Lower lobe of right lung (tissue), 2 donors: Measurements from ENCODE around the gene RPA1. TPM values are rescaled to one million over a fixed set of nuclear protein-coding genes. Genes with fewer than 3 reads are reported as not detected.
A peak's percentile ranks its signal among the peaks of the same experiment; 100 is the strongest.

ENCODE experiments used
- ATAC-seq, 2 donors: fragments of 200-7000 bp; cut with Tn5 transposase; one replicate each; pipeline ENCODE4 v1.9.1; 2020 to 2022; ENCODE audit warnings: mild to moderate bottlenecking in 2 of 2, moderate library complexity in 2 of 2
- DNase-seq: peaks from one replicate; pipeline ENCODE4 v3.0.0-alpha.2; 2020
- H3K27ac ChIP-seq: fragments of 200-600 bp; one replicate; pipeline ENCODE4 v1.8.0; 2022
- H3K27me3 ChIP-seq: fragments of 200-600 bp; one replicate; pipeline ENCODE4 v1.8.0; 2022; ENCODE audit warnings: low read depth
- H3K36me3 ChIP-seq: fragments of 200-600 bp; one replicate; pipeline ENCODE4 v1.8.0; 2022; ENCODE audit warnings: mild to moderate bottlenecking
- H3K4me1 ChIP-seq: fragments of 200-600 bp; one replicate; pipeline ENCODE4 v1.8.0; 2022
- H3K4me3 ChIP-seq: fragments of 200-600 bp; one replicate; pipeline ENCODE4 v1.8.0; 2022; ENCODE audit warnings: mild to moderate bottlenecking
- H3K9me3 ChIP-seq: fragments of 200-600 bp; one replicate; pipeline ENCODE4 v1.8.0; 2022
- intact Hi-C: fragments of 100-400 bp; cut with DNase I; formaldehyde crosslinking; loops from one replicate; pipeline ENCODE4 v1.11.0; 2022
- long read RNA-seq: library from polyadenylated mRNA; unstranded; transcript quantifications from one replicate; pipeline ENCODE4 v2.0.0, GENCODE V29; 2021
- total RNA-seq: library from RNA; stranded (reverse); fragmentation: NEBNext Ultra II Directional; extraction: Animal tissue kit (Norgen Biotek cat#: 25700); gene quantifications from one replicate; pipeline ENCODE4 v1.2.1, GENCODE V29; 2021
- TF ChIP-seq, protein P1 (sequence below): fragments of 200-600 bp; IDR thresholded peaks from one replicate; pipeline ENCODE4 v1.8.0; 2022; ENCODE audit warnings: antibody characterized with exemption, mild to moderate bottlenecking
- donor health status: DM: no; HTN: yes; CAD: no; lungs with severe emphysema.

RPA1 gene
- total RNA-seq = 67.1 TPM
- long read RNA-seq, full-length matches to known transcripts = 68 of 78 reads
- long read RNA-seq, partial matches to known transcripts = 6 of 78 reads
- long read RNA-seq, other reads (novel, unspliced or antisense) = 4 of 78 reads

DNA sequence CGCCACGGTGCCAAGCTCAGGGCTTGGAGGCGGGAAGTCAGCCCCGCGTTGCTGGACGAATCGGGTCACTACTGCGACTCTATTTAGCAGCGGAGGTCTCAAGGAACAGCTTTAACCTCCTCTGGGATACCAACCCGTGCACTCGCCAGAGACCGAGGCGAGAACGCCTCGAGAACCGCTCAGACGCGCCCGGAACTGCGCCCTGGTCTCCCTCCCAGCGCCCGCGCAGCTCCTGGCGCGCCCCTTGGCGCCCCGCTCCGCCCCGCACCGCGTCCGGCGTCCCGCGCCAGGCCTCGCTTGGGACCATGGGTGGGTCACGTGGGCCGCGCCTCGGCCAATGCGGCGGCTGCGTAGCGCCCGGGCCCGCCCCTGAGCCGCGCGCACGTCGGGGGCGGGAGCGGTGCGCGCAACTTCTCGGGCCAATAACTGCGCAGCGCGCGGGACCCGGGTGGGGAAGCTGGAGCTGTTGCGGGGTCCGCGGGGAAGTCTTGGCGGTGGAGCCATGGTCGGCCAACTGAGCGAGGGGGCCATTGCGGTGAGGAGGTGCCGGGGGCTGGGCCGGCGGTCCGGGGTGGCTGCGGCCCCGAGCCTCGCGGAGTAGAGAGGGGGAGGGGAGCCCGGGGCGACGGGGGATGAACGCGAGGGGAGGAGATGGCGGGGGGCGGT lies at the start of gene RPA1, which contains the start of gene SMYD4:
TSS of gene RPA1 (plus strand) at position 414 of the 666 bp plus-strand sequence. CDS start at position 503, 89 bp downstream.
TSS of gene SMYD4 (minus strand) at position 311 of the 666 bp plus-strand sequence. CDS start 1,908 bp downstream, outside the sequence.
- Histone ChIP-seq H3K27ac (peak within 1 kb of the TSS; percentile 85), H3K36me3 (peaks cover 30% of the 10 kb centered on the region), H3K27me3 (no peaks in the 10 kb centered on the region), H3K4me3 (peak within 1 kb of the TSS; percentile 91), H3K9me3 (no peaks in the 10 kb centered on the region), H3K4me1 (peaks cover 20% of the 10 kb centered on the region)
- ATAC-seq (peak; percentile 100), DNase-seq (peak; percentile 93)
- TF ChIP-seq, protein P1, sequence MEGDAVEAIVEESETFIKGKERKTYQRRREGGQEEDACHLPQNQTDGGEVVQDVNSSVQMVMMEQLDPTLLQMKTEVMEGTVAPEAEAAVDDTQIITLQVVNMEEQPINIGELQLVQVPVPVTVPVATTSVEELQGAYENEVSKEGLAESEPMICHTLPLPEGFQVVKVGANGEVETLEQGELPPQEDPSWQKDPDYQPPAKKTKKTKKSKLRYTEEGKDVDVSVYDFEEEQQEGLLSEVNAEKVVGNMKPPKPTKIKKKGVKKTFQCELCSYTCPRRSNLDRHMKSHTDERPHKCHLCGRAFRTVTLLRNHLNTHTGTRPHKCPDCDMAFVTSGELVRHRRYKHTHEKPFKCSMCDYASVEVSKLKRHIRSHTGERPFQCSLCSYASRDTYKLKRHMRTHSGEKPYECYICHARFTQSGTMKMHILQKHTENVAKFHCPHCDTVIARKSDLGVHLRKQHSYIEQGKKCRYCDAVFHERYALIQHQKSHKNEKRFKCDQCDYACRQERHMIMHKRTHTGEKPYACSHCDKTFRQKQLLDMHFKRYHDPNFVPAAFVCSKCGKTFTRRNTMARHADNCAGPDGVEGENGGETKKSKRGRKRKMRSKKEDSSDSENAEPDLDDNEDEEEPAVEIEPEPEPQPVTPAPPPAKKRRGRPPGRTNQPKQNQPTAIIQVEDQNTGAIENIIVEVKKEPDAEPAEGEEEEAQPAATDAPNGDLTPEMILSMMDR = no peak
- intact Hi-C loops = no loop called here

DNA sequence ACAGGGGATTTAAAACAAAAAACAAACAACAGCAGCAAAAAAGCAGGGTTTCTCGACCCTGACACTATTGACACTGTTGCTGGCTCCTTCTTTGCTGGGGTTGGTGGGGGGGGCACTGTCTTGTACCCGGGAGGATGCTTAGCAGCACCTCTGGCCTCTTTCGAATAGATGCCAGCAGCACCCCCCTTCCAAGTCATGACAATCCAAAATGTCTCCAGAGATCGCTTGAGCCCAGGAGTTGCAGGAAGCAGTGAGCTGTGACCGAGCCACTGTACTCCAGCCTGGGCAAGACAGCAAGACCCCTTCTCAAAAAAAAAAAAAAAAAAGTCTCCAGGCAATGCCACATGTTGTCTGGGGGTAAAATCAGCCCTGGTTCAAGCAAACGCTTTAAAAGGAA lies 47.6 kb upstream of the RPA1 start:
- intact Hi-C loops = loop anchor here (5.0 kb wide), 1 partner anchor 60 kb away; the partner anchor contains the start of gene WDR81
- peak overlapping the region; percentile 95 for H3K27ac ChIP-seq
- H3K4me3 ChIP-seq = peak overlapping the region; percentile 15
- no peaks in the 10 kb centered on the region for H3K9me3 ChIP-seq
- no peaks in the 10 kb centered on the region for H3K27me3 ChIP-seq
- ATAC-seq (no peak), DNase-seq (peak; percentile 38)
- peaks cover 76% of the 10 kb centered on the region for H3K4me1 ChIP-seq
- TF ChIP-seq, protein P1 = no peak
- peaks cover 46% of the 10 kb centered on the region for H3K36me3 ChIP-seq

DNA sequence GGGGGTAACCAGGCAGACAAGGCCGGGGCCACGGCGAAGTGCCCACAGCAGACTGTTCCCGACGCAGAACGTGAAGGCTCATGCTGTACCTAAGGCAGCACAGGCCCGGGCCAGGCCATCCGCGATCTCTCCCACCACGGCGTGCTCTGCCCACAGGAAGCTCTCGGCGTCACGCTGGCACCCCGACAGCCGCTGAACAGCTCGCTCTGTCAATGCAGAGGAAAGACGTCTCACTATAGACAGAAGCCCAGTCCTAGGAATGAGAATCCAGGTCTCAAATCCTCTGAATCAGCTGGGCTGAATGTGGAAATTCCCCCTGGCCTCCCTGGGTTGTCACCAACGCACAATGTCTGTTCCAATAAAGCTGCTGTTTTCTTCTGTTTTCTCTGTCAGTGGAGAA lies 46.5 kb upstream of the RPA1 start:
- Histone ChIP-seq H3K9me3 (no peaks in the 10 kb centered on the region), H3K4me3 (peak overlapping the region; percentile 19), H3K36me3 (peaks cover 38% of the 10 kb centered on the region), H3K27me3 (no peaks in the 10 kb centered on the region), H3K27ac (peak overlapping the region; percentile 95), H3K4me1 (peaks cover 85% of the 10 kb centered on the region)
- DNase-seq (peak; percentile 76), ATAC-seq (peak; percentile 14 to 19)
- TF ChIP-seq, protein P1 = no peak
- intact Hi-C loops = loop anchor here (5.0 kb wide), 1 partner anchor 61 kb away; the partner anchor contains the start of gene WDR81

DNA sequence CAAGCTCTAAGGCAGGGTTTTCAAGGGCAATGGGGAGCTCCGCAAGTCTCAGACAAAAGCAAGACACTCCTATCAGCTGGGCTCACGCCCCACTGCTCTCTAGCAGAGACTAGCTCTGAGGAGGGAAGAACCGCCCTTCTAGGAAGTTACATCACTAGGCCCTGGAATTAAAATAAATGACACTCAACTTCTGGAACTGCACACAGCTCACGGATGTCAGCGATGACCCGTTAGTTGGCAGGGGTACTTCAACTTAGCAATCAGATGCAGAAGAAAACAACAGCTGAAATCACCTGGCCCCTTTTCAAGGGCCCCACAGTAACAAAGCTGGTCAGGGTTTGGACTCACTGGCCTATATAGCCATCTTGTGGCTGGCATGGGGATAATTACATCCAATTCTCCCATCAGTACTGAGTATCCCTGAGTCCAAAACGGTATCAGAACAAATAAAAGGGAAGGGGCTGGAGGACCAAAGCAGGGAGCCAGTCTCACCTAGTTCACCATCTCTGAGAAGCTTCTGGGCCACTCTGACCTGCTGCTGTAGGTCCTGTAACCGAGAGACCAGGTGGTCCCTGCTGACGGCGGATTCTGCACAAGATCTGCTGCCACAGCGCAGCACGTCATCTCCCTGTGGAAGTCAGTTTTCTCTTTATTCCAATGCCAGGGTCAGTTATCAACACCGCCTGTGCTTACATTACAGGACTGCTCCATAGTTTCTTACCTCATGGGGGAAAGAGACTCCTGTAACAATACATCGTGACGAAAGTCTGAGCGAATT lies 45.8 kb upstream of the RPA1 start:
- Histone ChIP-seq H3K27me3 (no peaks in the 10 kb centered on the region), H3K4me3 (peak overlapping the region; percentile 19), H3K27ac (peak overlapping the region; percentile 95), H3K36me3 (peaks cover 38% of the 10 kb centered on the region), H3K4me1 (peaks cover 83% of the 10 kb centered on the region), H3K9me3 (no peaks in the 10 kb centered on the region)
- intact Hi-C loops = loop anchor here (5.0 kb wide), 1 partner anchor 62 kb away; the partner anchor contains the start of gene WDR81
- TF ChIP-seq, protein P1 = peak; percentile 67
- peak; percentile 84 to 86 for ATAC-seq
- DNase-seq = peak; percentile 86

DNA sequence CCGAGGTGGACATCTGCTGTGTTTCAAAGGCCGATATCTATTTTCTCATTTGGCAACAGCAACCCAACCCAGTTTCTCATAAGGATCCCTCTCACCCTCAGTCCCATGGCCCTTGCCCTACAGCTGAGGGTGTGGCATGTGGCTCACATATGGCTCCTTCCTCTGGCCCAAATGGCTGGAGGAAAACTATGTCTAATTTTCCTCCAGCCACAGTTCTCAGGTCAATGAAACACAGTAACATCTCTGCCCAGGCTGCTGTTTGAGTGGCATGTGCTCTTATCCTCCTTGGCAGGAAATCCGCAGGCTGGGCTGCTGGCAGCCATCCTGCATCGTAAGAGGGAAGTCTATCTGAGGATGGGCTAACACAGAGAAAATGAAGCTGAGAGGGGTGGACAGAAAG lies 43.9 kb upstream of the RPA1 start:
- TF ChIP-seq, protein P1 = no peak
- DNase-seq (peak; percentile 54), ATAC-seq (no peak)
- no peaks in the 10 kb centered on the region for H3K9me3 ChIP-seq
- H3K27me3 ChIP-seq = no peaks in the 10 kb centered on the region
- H3K27ac ChIP-seq = peak overlapping the region; percentile 82
- intact Hi-C loops = no loop called here
- no peak overlapping the region for H3K4me3 ChIP-seq
- H3K36me3 ChIP-seq = peaks cover 34% of the 10 kb centered on the region
- peaks cover 69% of the 10 kb centered on the region for H3K4me1 ChIP-seq
